Measurements from ENCODE around the gene SUCO.

Gene SUCO

GRCh38 chr1:172559572-172560210, 26.7 kb downstream of the SUCO start:
- DNase-seq (ENCODE audit: insufficient read length, low spot score) (no peak), FAIRE-seq (no peak)
- no peak for TF ChIP-seq CTCF (IDR thresholded peaks at IDR 0.05; ENCODE audit: insufficient read depth, missing control alignments)

GRCh38 chr1:172561252-172561651, 28.3 kb downstream of the SUCO start:
- DNase-seq (ENCODE audit: insufficient read length, low spot score) (no peak), FAIRE-seq (no peak)
- TF ChIP-seq CTCF (IDR thresholded peaks at IDR 0.05; ENCODE audit: insufficient read depth, missing control alignments) = no peak

GRCh38 chr1:172566196-172566997, 33.4 kb downstream of the SUCO start:
- TF ChIP-seq CTCF (IDR thresholded peaks at IDR 0.05; ENCODE audit: insufficient read depth, missing control alignments) = no peak
- DNase-seq (ENCODE audit: insufficient read length, low spot score) = no peak
- no peak for FAIRE-seq

GRCh38 chr1:172567720-172568119, 34.8 kb downstream of the SUCO start:
- no peak for TF ChIP-seq CTCF (IDR thresholded peaks at IDR 0.05; ENCODE audit: insufficient read depth, missing control alignments)
- DNase-seq (ENCODE audit: insufficient read length, low spot score) (no peak), FAIRE-seq (no peak)

GRCh38 chr1:172574080-172574479, 41.1 kb downstream of the SUCO start:
- no peak for DNase-seq (ENCODE audit: insufficient read length, low spot score)

GRCh38 chr1:172578586-172578985, 45.6 kb downstream of the SUCO start:
- DNase-seq (ENCODE audit: insufficient read length, low spot score) = no peak
- no peak for TF ChIP-seq CTCF (IDR thresholded peaks at IDR 0.05; ENCODE audit: insufficient read depth, missing control alignments)
- FAIRE-seq = peak; percentile 94

More at GRCh38 chr1:172574080-172574479, 41.1 kb downstream of the SUCO start:
- no peak for TF ChIP-seq CTCF (IDR thresholded peaks at IDR 0.05; ENCODE audit: insufficient read depth, missing control alignments)
- no peak for FAIRE-seq

GRCh38 chr1:172581273-172581672, 48.3 kb downstream of the SUCO start:
- DNase-seq (ENCODE audit: insufficient read length, low spot score) (no peak), FAIRE-seq (no peak)
- no peak for TF ChIP-seq CTCF (IDR thresholded peaks at IDR 0.05; ENCODE audit: insufficient read depth, missing control alignments)

Data from D721Med (cell line).